COR-L47 (cell line): Measurements from ENCODE around the gene RPS27L.

Experiments used
- DNase-seq: peaks from one replicate; lab custom pipeline; 2025; lab: John Stamatoyannopoulos, UW

RPS27L gene

GRCh38 chr15:63157118-63157843, at the start of gene RPS27L:
TSS of gene RPS27L (minus strand) at chr15:63157477. CDS start at chr15:63157405, 72 bp downstream.
- peak; percentile 87 for DNase-seq

- no peak for DNase-seq
These were observed 48.8 kb upstream of the RPS27L start for GRCh38 chr15:63206079-63206478.

- DNase-seq, result no peak
These were observed 46.3 kb upstream of the RPS27L start for GRCh38 chr15:63203451-63204090.

- no peak for DNase-seq
These were observed 45.6 kb upstream of the RPS27L start for GRCh38 chr15:63202861-63203260.

- no peak for DNase-seq
These were observed 43.4 kb upstream of the RPS27L start for GRCh38 chr15:63200464-63201249.

- DNase-seq, result no peak
These were observed 41.3 kb upstream of the RPS27L start for GRCh38 chr15:63198371-63199250.

- no peak for DNase-seq
These were observed 40.3 kb upstream of the RPS27L start for GRCh38 chr15:63197626-63198025.

GRCh38 chr15:63196842-63197241, 39.6 kb upstream of the RPS27L start:
- peak; percentile 11 for DNase-seq

- DNase-seq, result no peak
These were observed 38.3 kb upstream of the RPS27L start for GRCh38 chr15:63195569-63196015.

GRCh38 chr15:63194880-63195568, 37.7 kb upstream of the RPS27L start:
- DNase-seq, result no peak

GRCh38 chr15:63194302-63194701, 37.0 kb upstream of the RPS27L start:
- no peak for DNase-seq

GRCh38 chr15:63192619-63193206, 35.4 kb upstream of the RPS27L start:
- no peak for DNase-seq

- no peak for DNase-seq
These were observed 34.8 kb upstream of the RPS27L start for GRCh38 chr15:63191895-63192618.

- DNase-seq, result no peak
These were observed 33.7 kb upstream of the RPS27L start for GRCh38 chr15:63190769-63191649.

- no peak for DNase-seq
These were observed 32.9 kb upstream of the RPS27L start for GRCh38 chr15:63189941-63190768.

GRCh38 chr15:63188926-63189871, 31.9 kb upstream of the RPS27L start, which contains the start of gene RAB8B:
TSS of gene RAB8B (plus strand) at chr15:63189606. CDS start at chr15:63189625, 19 bp downstream.
- peak; percentile 97 for DNase-seq
